ENCODE results near the gene HADHB. TPM values are rescaled to one million over a fixed set of nuclear protein-coding genes. Genes with fewer than 3 reads are reported as not detected.

HADHB gene
- total RNA-seq, 1 experiment from 2014 or later: 41.3 TPM

DNA sequence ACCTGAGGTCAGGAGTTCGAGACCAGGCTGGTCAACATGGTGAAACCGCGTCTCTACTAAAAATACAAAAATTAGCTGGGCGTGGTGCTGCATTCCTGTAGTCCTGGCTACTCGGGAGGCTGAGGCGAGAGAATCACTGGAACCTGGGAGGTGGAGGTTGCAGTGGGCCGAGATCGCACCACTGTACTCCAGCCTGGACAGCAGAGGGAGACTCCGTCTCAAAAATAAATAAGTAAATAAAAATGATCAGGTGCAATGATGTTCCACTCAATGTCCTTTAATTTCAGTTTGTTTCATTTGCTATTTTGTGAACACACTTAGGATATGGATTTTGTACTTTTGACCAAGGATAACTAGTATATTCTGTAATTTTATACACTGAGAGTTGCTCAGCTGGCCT, 9.7 kb upstream of the HADHB start:
- H2BK15ac ChIP-seq (ENCODE audit: low read depth, low read length): no peak overlapping the region
- H3K9me3 ChIP-seq (ENCODE audit: control insufficient read depth, low read depth, low read length): no peaks in the 10 kb centered on the region
- no peaks in the 10 kb centered on the region for H3K4me1 ChIP-seq (ENCODE audit: insufficient read depth, low read length)
- H3K79me1 ChIP-seq (ENCODE audit: insufficient read depth, low read depth, low read length, poor library complexity, severe bottlenecking): no peaks in the 10 kb centered on the region
- Mint-ChIP-seq H3K36me3 (ENCODE audit: insufficient read depth in 1 of 3, low read depth in 3 of 3) (peaks cover 27 to 69% (median 36%) of the 10 kb centered on the region in 3 experiments), H3K4me1 (peaks cover 0 to under 1% of the 10 kb centered on the region in 2 experiments; a peak in 1 of 4 replicates), H3K27ac (no peak overlapping the region), H3K4me3 (no peak overlapping the region), H3K9me3 (no peaks in the 10 kb centered on the region), H3K27me3 (ENCODE audit: low read depth) (no peaks in the 10 kb centered on the region)
- no peak overlapping the region for H4K5ac ChIP-seq (ENCODE audit: insufficient read length, low read depth, low read length)
- no peak for DNase-seq
- H3K27ac ChIP-seq (ENCODE audit: insufficient read length, low read depth, low read length): no peak overlapping the region
- whole genome bisulfite sequencing (ENCODE audit: extremely low coverage, insufficient read length, low lambda C conversion rate): no CpG with 5 or more reads among the region's 9 CpGs
- H4K8ac ChIP-seq (replicated peaks; ENCODE audit: insufficient read length, low read depth, low read length): no peak overlapping the region
- H2BK12ac ChIP-seq (ENCODE audit: insufficient read length, low read depth, low read length): no peak overlapping the region
- no peak overlapping the region for H3K9ac ChIP-seq (ENCODE audit: extremely low read depth, insufficient read length, low read length)
- no peak overlapping the region for H3K4me2 ChIP-seq (ENCODE audit: insufficient read depth, insufficient read length, low read length)
- H2BK5ac ChIP-seq (ENCODE audit: insufficient read length, low read length): no peak overlapping the region
- no peak overlapping the region for H3K18ac ChIP-seq (ENCODE audit: insufficient read length, low read depth, low read length)
- H3T11ph ChIP-seq (ENCODE audit: low read length): no peak overlapping the region
- H3K4ac ChIP-seq (ENCODE audit: low read depth, low read length): no peak overlapping the region
- no peaks in the 10 kb centered on the region for H3K27me3 ChIP-seq (ENCODE audit: insufficient read depth, low read length)
- H3K23me2 ChIP-seq (ENCODE audit: insufficient read length, low read depth, low read length, poor library complexity, severe bottlenecking): no peaks in the 10 kb centered on the region
- H4K20me1 ChIP-seq (ENCODE audit: control insufficient read depth, insufficient read depth, insufficient read length): no peaks in the 10 kb centered on the region
- no peaks in the 10 kb centered on the region; the same call in 1 of the 2 replicates for H3K79me2 ChIP-seq (ENCODE audit: insufficient read depth, low read length)
- no peak overlapping the region for H2BK20ac ChIP-seq (ENCODE audit: low read depth, low read length, poor library complexity, severe bottlenecking)
- no peak overlapping the region for H3K56ac ChIP-seq (ENCODE audit: insufficient read length, low read depth, low read length)
- H3K23ac ChIP-seq (ENCODE audit: insufficient read length, low read depth, low read length): no peak overlapping the region
- H2AFZ ChIP-seq (ENCODE audit: low read length): no peak overlapping the region
- no peak overlapping the region for H2BK120ac ChIP-seq (ENCODE audit: low read depth, low read length, poor library complexity, severe bottlenecking)
- TF ChIP-seq CTCF (conservative IDR thresholded peaks at IDR 0.05): peak; percentile 53
- H2AK5ac ChIP-seq (ENCODE audit: insufficient read length, low read length): no peak overlapping the region
- no peak overlapping the region for H3K14ac ChIP-seq (ENCODE audit: insufficient read depth, low read length)
- H4K91ac ChIP-seq (ENCODE audit: insufficient read length, low read depth, low read length): no peak overlapping the region

Measured in H9 (cell line).